ENCODE data around the gene CHD1. TPM values are rescaled to one million over a fixed set of nuclear protein-coding genes. Genes with fewer than 3 reads are reported as not detected.

CHD1 gene
- total RNA-seq, 6 donors from 2014 or later = 23.0 to 95.5 (median 42.0) TPM

DNA sequence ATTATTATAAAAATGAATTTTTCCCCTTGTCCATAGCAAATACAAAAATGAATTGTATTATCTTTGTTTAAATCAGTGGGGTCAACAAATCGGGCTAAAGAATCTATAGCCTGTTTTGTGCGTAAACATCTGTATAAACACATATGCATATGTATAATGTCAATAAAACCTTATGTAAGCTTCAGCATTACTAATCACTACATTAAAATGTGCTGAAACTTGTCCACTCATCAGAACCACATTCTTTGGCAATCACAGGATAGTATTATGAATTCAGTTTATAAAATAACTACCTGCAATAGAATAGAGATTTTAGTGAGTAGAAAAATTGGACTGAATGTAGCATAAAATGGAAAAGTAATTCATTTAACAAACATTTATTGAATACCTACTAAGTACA, 124.7 kb downstream of the CHD1 start:
- WGBS, 2 donors = 85 to 92% methylated on average over 2 of the region's 2 CpGs
- ATAC-seq (ENCODE audit: low FRiP score in 2 of 2) = no peak

More for the DNA sequence above, 124.7 kb downstream of the CHD1 start:
- no peaks in the 10 kb centered on the region for H3K36me3 ChIP-seq
- no peak overlapping the region for H3K4me3 ChIP-seq
- no peaks in the 10 kb centered on the region for H3K27me3 ChIP-seq
- peaks cover 0 to 15% (median 9%) of the 10 kb centered on the region in 4 donors for H3K9me3 ChIP-seq
- TF ChIP-seq POLR2AphosphoS5 (IDR thresholded peaks at IDR 0.05) (no peak), POLR2A (IDR thresholded peaks at IDR 0.05) (no peak), EP300 (IDR thresholded peaks at IDR 0.05) (no peak)
- TF ChIP-seq, protein P1, sequence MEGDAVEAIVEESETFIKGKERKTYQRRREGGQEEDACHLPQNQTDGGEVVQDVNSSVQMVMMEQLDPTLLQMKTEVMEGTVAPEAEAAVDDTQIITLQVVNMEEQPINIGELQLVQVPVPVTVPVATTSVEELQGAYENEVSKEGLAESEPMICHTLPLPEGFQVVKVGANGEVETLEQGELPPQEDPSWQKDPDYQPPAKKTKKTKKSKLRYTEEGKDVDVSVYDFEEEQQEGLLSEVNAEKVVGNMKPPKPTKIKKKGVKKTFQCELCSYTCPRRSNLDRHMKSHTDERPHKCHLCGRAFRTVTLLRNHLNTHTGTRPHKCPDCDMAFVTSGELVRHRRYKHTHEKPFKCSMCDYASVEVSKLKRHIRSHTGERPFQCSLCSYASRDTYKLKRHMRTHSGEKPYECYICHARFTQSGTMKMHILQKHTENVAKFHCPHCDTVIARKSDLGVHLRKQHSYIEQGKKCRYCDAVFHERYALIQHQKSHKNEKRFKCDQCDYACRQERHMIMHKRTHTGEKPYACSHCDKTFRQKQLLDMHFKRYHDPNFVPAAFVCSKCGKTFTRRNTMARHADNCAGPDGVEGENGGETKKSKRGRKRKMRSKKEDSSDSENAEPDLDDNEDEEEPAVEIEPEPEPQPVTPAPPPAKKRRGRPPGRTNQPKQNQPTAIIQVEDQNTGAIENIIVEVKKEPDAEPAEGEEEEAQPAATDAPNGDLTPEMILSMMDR (IDR thresholded peaks at IDR 0.05) = no peak
- H3K27ac ChIP-seq = no peak overlapping the region
- H3K4me1 ChIP-seq = no peaks in the 10 kb centered on the region
- DNase-seq = no peak

Small RNAs within 50 kb of the gene (small RNA-seq; reads per million reads assigned to genes)
- 0 reads per million in 4 donors for gene RF00019
- 0 reads per million in 4 donors for gene RNU6-402P

Other genes starting within 250 kb of the CHD1 start
- 10 to 100 TPM; 19.0 to 52.2 (median 33.1) TPM for gene RGMB, start 155.3 kb downstream of the CHD1 start, total RNA-seq

All from upper lobe of left lung (tissue), 6 donors.